ENCODE measurements around the gene TBL1X. TPM values are rescaled to one million over a fixed set of nuclear protein-coding genes. Genes with fewer than 3 reads are reported as not detected.

TBL1X gene
- polyA plus RNA-seq, 1 donor (not counting 4 experiments of a cell fraction or from before 2014, with no cell fraction given): 2.2 TPM

- no peak overlapping the region for H3K27ac ChIP-seq (ENCODE audit: control insufficient read depth, insufficient read depth, low read length)
- no peak overlapping the region for H2AFZ ChIP-seq (ENCODE audit: control insufficient read depth, low read length)
- H3K4me1 ChIP-seq (ENCODE audit: control insufficient read depth, extremely low read depth, insufficient read depth, low read length): peaks cover 11% of the 10 kb centered on the region
- TF ChIP-seq EZH2 (IDR thresholded peaks at IDR 0.05; ENCODE audit: low read length): no peak
- DNase-seq (ENCODE audit: low read depth, low spot score) (peak; percentile 7), FAIRE-seq (peak; percentile 67)
- H3K4me2 ChIP-seq (ENCODE audit: control insufficient read depth, extremely low read depth, insufficient read depth, low read depth, low read length): peak overlapping the region; percentile 22
- H4K20me1 ChIP-seq (ENCODE audit: control insufficient read depth, extremely low read depth, insufficient read depth, low read length): no peaks in the 10 kb centered on the region
- H3K36me3 ChIP-seq (ENCODE audit: control insufficient read depth in 2 of 2, extremely low read depth in 1 of 2, insufficient read depth in 2 of 2, low read length in 2 of 2): no peaks in the 10 kb centered on the region
- H3K9me1 ChIP-seq (ENCODE audit: control insufficient read depth, extremely low read depth, insufficient read depth, low read length): no peaks in the 10 kb centered on the region
- H3K9me3 ChIP-seq (ENCODE audit: control insufficient read depth, low read depth, low read length): peaks cover 2% of the 10 kb centered on the region
- H3K9ac ChIP-seq (ENCODE audit: control insufficient read depth, extremely low read depth, insufficient read depth, low read length): no peak overlapping the region
- no peaks in the 10 kb centered on the region for H3K27me3 ChIP-seq (ENCODE audit: control insufficient read depth, extremely low read depth, insufficient read depth, low read length)
- no peaks in the 10 kb centered on the region for H3K79me2 ChIP-seq (ENCODE audit: control insufficient read depth, insufficient read depth, low read length)
- no peak overlapping the region for H3K4me3 ChIP-seq (ENCODE audit: control insufficient read depth in 2 of 3, extremely low read depth in 1 of 3, insufficient read depth in 2 of 3, low read depth in 1 of 3, low read length in 3 of 3)
- dilution Hi-C loops (cut with MboI; ENCODE audit: extremely low pct_ligation_motif_present, low sequenced_read_pairs): no loop called here
Measured at GRCh38 chrX:9562851-9563250, 98.0 kb downstream of the TBL1X start.

GRCh38 chrX:9566150-9566621 lies 101.3 kb downstream of the TBL1X start:
- Histone ChIP-seq H3K9me1 (ENCODE audit: control insufficient read depth, extremely low read depth, insufficient read depth, low read length) (no peaks in the 10 kb centered on the region), H3K9ac (ENCODE audit: control insufficient read depth, extremely low read depth, insufficient read depth, low read length) (no peak overlapping the region), H3K79me2 (ENCODE audit: control insufficient read depth, insufficient read depth, low read length) (no peaks in the 10 kb centered on the region), H4K20me1 (ENCODE audit: control insufficient read depth, extremely low read depth, insufficient read depth, low read length) (no peaks in the 10 kb centered on the region), H3K4me1 (ENCODE audit: control insufficient read depth, extremely low read depth, insufficient read depth, low read length) (peaks cover 11% of the 10 kb centered on the region), H3K36me3 (ENCODE audit: control insufficient read depth in 2 of 2, extremely low read depth in 1 of 2, insufficient read depth in 2 of 2, low read length in 2 of 2) (no peaks in the 10 kb centered on the region), H2AFZ (ENCODE audit: control insufficient read depth, low read length) (no peak overlapping the region), H3K9me3 (ENCODE audit: control insufficient read depth, low read depth, low read length) (no peaks in the 10 kb centered on the region), H3K4me3 (ENCODE audit: control insufficient read depth in 2 of 3, extremely low read depth in 1 of 3, insufficient read depth in 2 of 3, low read depth in 1 of 3, low read length in 3 of 3) (no peak overlapping the region), H3K4me2 (ENCODE audit: control insufficient read depth, extremely low read depth, insufficient read depth, low read depth, low read length) (peak overlapping the region; percentile 53), H3K27ac (ENCODE audit: control insufficient read depth, insufficient read depth, low read length) (no peak overlapping the region), H3K27me3 (ENCODE audit: control insufficient read depth, extremely low read depth, insufficient read depth, low read length) (no peaks in the 10 kb centered on the region)
- FAIRE-seq (peak; percentile 70), DNase-seq (ENCODE audit: low read depth, low spot score) (peak; percentile 42)
- dilution Hi-C loops (cut with MboI; ENCODE audit: extremely low pct_ligation_motif_present, low sequenced_read_pairs): no loop called here
- TF ChIP-seq CTCF (optimal IDR thresholded peaks at IDR 0.05 in 1 of 3, IDR thresholded peaks at IDR 0.05 in 1 of 3, conservative IDR thresholded peaks at IDR 0.05 in 1 of 3; ENCODE audit: extremely low read depth in 1 of 3, insufficient read depth in 2 of 3, low read length in 3 of 3) (no peak), EZH2 (IDR thresholded peaks at IDR 0.05; ENCODE audit: low read length) (no peak)

DNA sequence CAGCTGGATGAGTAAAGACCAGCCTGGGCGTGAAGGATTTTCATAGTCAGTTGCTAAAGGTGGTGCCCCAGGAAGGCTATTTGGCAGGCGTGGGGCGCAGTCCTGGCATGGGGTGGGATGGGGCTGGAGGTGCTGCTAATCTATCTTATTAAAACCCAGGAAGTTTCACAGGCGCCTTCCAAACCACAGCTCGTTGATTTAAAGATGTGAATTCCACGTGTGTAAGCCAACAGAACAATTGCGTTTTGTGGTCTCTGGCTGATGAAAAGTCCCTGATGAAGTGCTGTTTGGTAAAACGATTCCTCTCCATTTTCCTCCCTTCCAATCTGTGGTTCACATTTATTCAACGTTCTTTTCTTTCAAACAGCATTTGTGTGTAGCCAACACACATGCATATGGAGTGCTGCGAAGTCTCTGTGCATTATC lies 105.0 kb downstream of the TBL1X start:
- Histone ChIP-seq H3K9ac (ENCODE audit: control insufficient read depth, extremely low read depth, insufficient read depth, low read length) (no peak overlapping the region), H3K27ac (ENCODE audit: control insufficient read depth, insufficient read depth, low read length) (no peak overlapping the region), H2AFZ (ENCODE audit: control insufficient read depth, low read length) (no peak overlapping the region), H3K4me1 (ENCODE audit: control insufficient read depth, extremely low read depth, insufficient read depth, low read length) (peaks cover 5% of the 10 kb centered on the region), H3K9me3 (ENCODE audit: control insufficient read depth, low read depth, low read length) (no peaks in the 10 kb centered on the region), H3K4me3 (ENCODE audit: control insufficient read depth in 2 of 3, extremely low read depth in 1 of 3, insufficient read depth in 2 of 3, low read depth in 1 of 3, low read length in 3 of 3) (no peak overlapping the region), H3K4me2 (ENCODE audit: control insufficient read depth, extremely low read depth, insufficient read depth, low read depth, low read length) (no peak overlapping the region), H3K27me3 (ENCODE audit: control insufficient read depth, extremely low read depth, insufficient read depth, low read length) (no peaks in the 10 kb centered on the region), H3K9me1 (ENCODE audit: control insufficient read depth, extremely low read depth, insufficient read depth, low read length) (no peaks in the 10 kb centered on the region), H4K20me1 (ENCODE audit: control insufficient read depth, extremely low read depth, insufficient read depth, low read length) (no peaks in the 10 kb centered on the region), H3K79me2 (ENCODE audit: control insufficient read depth, insufficient read depth, low read length) (no peaks in the 10 kb centered on the region), H3K36me3 (ENCODE audit: control insufficient read depth in 2 of 2, extremely low read depth in 1 of 2, insufficient read depth in 2 of 2, low read length in 2 of 2) (no peaks in the 10 kb centered on the region)
- no peak for TF ChIP-seq CTCF (optimal IDR thresholded peaks at IDR 0.05 in 1 of 3, IDR thresholded peaks at IDR 0.05 in 1 of 3, conservative IDR thresholded peaks at IDR 0.05 in 1 of 3; ENCODE audit: extremely low read depth in 1 of 3, insufficient read depth in 2 of 3, low read length in 3 of 3)
- no peak for TF ChIP-seq EZH2 (IDR thresholded peaks at IDR 0.05; ENCODE audit: low read length)
- FAIRE-seq (no peak), DNase-seq (ENCODE audit: low read depth, low spot score) (no peak)
- dilution Hi-C loops (cut with MboI; ENCODE audit: extremely low pct_ligation_motif_present, low sequenced_read_pairs): no loop called here

Data from keratinocyte (primary cell).